Measurements from ENCODE around the gene PLXNA1. TPM values are rescaled to one million over a fixed set of nuclear protein-coding genes. Genes with fewer than 3 reads are reported as not detected.

Gene PLXNA1
- total RNA-seq, 1 donor from 2014 or later, result 24.0 TPM

GRCh38 chr3:126945171-126945721, 37.7 kb upstream of the PLXNA1 start:
- H3K4me1 Mint-ChIP-seq, result peaks cover 10% of the 10 kb centered on the region
- intact Hi-C loops (cut with micrococcal nuclease), result loop anchor here (5.0 kb wide), 1 partner anchor 833 kb away; no protein-coding TSS in a partner anchor
- H3K36me3 Mint-ChIP-seq (ENCODE audit: low read depth), result no peaks in the 10 kb centered on the region
- no peak for DNase-seq
- H3K4me3 Mint-ChIP-seq, result no peak overlapping the region
- peaks cover 2% of the 10 kb centered on the region for H3K27me3 Mint-ChIP-seq
- H3K9me3 Mint-ChIP-seq, result no peaks in the 10 kb centered on the region
- H3K27ac Mint-ChIP-seq, result no peak overlapping the region

- Mint-ChIP-seq H3K4me1 (peaks cover 10% of the 10 kb centered on the region), H3K4me3 (no peak overlapping the region), H3K36me3 (ENCODE audit: low read depth) (no peaks in the 10 kb centered on the region), H3K9me3 (no peaks in the 10 kb centered on the region), H3K27ac (no peak overlapping the region), H3K27me3 (peaks cover 2% of the 10 kb centered on the region)
- DNase-seq, result no peak
- intact Hi-C loops (cut with micrococcal nuclease), result loop anchor here (5.0 kb wide), 1 partner anchor 834 kb away; no protein-coding TSS in a partner anchor
These were observed 37.0 kb upstream of the PLXNA1 start for GRCh38 chr3:126945891-126946290.

GRCh38 chr3:126946405-126946804, 36.5 kb upstream of the PLXNA1 start:
- Mint-ChIP-seq H3K4me3 (no peak overlapping the region), H3K36me3 (ENCODE audit: low read depth) (no peaks in the 10 kb centered on the region), H3K9me3 (no peaks in the 10 kb centered on the region), H3K27me3 (peaks cover 2% of the 10 kb centered on the region), H3K4me1 (peaks cover 10% of the 10 kb centered on the region), H3K27ac (no peak overlapping the region)
- no peak for DNase-seq
- intact Hi-C loops (cut with micrococcal nuclease), result loop anchor here (5.0 kb wide), 1 partner anchor 834 kb away; no protein-coding TSS in a partner anchor

DNA sequence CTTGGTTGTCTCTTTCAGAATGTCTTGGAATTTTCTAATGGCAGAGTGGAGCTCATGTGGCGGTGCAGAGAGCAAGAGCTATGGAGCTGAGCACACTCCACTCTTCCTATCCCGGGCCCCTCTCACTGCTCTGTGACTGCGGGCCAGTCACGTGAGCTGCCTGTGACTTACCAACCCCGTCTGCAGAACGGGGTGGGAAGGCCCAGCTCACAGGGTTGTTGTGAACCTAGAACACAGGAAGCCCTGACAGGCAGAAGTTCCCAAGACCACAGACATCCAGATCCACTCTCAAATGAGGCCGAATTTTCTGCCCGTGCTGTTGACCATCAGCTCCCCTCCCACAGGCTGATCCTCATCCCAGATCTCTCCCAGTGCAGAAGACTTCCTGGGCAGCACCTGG, 35.5 kb upstream of the PLXNA1 start:
- Mint-ChIP-seq H3K4me3 (no peak overlapping the region), H3K27ac (peak overlapping the region; percentile 18), H3K27me3 (peaks cover 1% of the 10 kb centered on the region), H3K4me1 (peaks cover 10% of the 10 kb centered on the region), H3K36me3 (ENCODE audit: low read depth) (no peaks in the 10 kb centered on the region), H3K9me3 (no peaks in the 10 kb centered on the region)
- DNase-seq, result no peak
- intact Hi-C loops (cut with micrococcal nuclease), result loop anchor here (5.0 kb wide), 1 partner anchor 835 kb away; no protein-coding TSS in a partner anchor

- Mint-ChIP-seq H3K27ac (no peak overlapping the region), H3K36me3 (ENCODE audit: low read depth) (no peaks in the 10 kb centered on the region), H3K4me1 (peaks cover 8% of the 10 kb centered on the region), H3K9me3 (no peaks in the 10 kb centered on the region), H3K4me3 (no peak overlapping the region), H3K27me3 (no peaks in the 10 kb centered on the region)
- intact Hi-C loops (cut with micrococcal nuclease), result loop anchor here (5.0 kb wide), 1 partner anchor 837 kb away; no protein-coding TSS in a partner anchor
- no peak for DNase-seq
These were observed 33.9 kb upstream of the PLXNA1 start for GRCh38 chr3:126948980-126949535.

- no peaks in the 10 kb centered on the region for H3K27me3 Mint-ChIP-seq
- intact Hi-C loops (cut with micrococcal nuclease), result no loop called here
- DNase-seq, result no peak
- no peak overlapping the region for H3K27ac Mint-ChIP-seq
- peaks cover 7% of the 10 kb centered on the region for H3K4me1 Mint-ChIP-seq
- no peaks in the 10 kb centered on the region for H3K36me3 Mint-ChIP-seq (ENCODE audit: low read depth)
- no peaks in the 10 kb centered on the region for H3K9me3 Mint-ChIP-seq
- H3K4me3 Mint-ChIP-seq, result no peak overlapping the region
These were observed 31.4 kb upstream of the PLXNA1 start for GRCh38 chr3:126951561-126951960.

DNA sequence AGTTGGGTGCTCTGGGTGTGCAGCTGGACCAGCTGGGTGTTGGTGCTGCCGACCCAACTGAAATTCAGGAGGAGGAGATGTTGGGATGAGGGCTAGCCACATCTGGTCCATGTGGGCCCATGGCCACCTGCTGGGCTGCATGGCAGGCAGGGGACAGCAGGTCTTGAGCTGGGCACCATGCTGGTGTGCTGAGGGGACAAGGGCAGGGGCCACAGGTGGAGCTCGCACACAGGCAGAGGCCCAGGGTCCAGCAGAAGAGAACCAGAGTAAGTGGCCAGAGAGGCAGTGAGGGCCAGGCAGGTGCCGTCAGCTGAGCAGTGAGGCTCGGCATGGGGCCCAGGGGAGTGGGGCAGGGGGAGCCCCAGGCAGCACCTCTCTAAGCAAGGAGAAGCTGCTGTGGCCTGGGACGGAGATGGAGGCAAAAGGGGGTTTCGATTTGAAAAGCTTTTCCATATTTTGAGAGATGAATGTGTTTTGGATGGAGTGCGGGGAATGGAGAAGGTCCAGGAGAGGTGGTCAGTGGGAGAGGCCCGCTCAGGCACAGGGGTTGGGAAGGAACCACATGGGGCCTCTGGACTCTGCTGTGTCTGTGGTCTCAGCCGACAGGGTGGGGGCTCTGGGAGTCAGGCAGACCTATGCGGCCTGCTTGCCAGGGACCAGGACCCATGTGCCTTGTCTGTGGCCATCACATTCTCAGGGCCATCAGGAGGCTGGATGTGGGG, 30.5 kb upstream of the PLXNA1 start:
- peaks cover 4% of the 10 kb centered on the region for H3K4me1 Mint-ChIP-seq
- no peak overlapping the region for H3K27ac Mint-ChIP-seq
- no peaks in the 10 kb centered on the region for H3K36me3 Mint-ChIP-seq (ENCODE audit: low read depth)
- intact Hi-C loops (cut with micrococcal nuclease), result no loop called here
- no peak overlapping the region for H3K4me3 Mint-ChIP-seq
- no peak for DNase-seq
- no peaks in the 10 kb centered on the region for H3K27me3 Mint-ChIP-seq
- no peaks in the 10 kb centered on the region for H3K9me3 Mint-ChIP-seq

DNA sequence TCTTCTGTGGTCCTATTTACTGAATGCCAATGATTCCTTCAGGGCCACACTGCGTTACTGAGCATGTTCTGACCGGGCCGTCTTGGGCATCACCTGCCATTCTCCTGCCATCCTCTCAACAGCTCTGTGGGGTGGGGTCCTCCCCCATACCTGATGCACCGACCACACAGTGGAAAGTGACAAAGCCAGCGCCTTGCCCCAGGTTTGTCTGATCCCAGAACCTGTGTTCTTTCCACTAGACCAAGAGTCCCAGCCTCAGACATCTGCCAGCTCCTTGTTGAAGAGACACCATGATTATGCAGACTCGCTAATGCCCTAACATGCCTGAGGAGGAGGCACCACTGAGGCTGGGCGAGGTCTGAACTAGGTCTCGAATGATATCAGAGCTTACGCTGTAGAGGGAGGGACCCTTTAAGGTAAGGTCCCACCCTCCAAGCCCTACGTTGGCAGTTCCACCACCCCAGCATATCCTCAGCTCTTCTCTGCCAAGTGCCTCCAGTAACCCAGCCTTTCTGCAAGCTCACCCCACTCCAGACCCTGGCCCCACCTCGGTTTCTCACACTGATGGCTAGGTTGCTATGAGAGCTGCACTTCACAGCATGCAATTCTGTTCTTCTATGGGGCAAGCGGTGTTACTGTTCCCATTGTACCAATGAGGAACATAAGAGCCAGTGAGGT, 29.8 kb upstream of the PLXNA1 start:
- no peak for DNase-seq
- Mint-ChIP-seq H3K4me1 (peaks cover 2% of the 10 kb centered on the region), H3K36me3 (ENCODE audit: low read depth) (no peaks in the 10 kb centered on the region), H3K4me3 (no peak overlapping the region), H3K9me3 (no peaks in the 10 kb centered on the region), H3K27ac (no peak overlapping the region), H3K27me3 (no peaks in the 10 kb centered on the region)
- intact Hi-C loops (cut with micrococcal nuclease), result no loop called here

- no peak for DNase-seq
- Mint-ChIP-seq H3K4me1 (peaks cover 2% of the 10 kb centered on the region), H3K27ac (no peak overlapping the region), H3K4me3 (no peak overlapping the region), H3K9me3 (no peaks in the 10 kb centered on the region), H3K27me3 (no peaks in the 10 kb centered on the region), H3K36me3 (ENCODE audit: low read depth) (no peaks in the 10 kb centered on the region)
- intact Hi-C loops (cut with micrococcal nuclease), result no loop called here
These were observed 28.6 kb upstream of the PLXNA1 start for GRCh38 chr3:126954141-126954842.

DNA sequence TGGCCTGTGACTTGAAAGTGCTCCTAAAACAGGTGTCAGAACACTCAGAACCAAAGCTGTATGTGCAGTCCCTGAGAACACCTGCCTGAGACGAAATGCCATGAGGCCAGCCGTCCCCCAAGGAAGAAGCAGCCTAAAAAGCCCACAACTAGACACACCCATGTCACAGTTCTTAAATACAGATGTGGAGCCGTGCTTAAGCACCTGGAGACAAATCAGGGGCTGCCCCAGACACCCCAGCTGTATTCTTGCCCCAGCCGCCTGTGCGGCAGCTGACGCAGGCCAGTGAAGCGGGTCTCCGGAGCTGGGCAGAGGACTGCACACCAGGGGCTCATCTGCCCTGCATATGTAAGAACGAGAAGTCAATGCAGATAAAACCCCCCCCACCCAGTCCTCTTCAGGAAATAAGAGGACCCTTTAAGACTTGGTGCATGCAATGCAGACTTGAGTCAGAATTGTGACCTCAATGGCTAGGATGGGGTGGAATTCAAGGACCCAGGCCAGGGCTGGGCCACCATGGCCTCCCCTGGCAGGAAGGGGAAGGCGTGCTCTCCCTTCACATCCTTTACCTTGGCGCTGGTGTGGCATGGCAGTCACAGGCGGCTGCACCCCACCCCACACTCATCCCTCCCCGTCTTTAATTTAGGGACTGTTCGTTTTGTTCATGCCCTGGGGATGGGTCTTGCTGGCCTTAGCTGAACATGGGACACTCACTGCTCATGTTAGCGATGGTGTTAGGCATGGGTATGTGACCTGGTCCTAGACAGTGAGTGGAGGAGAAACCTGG, 27.7 kb upstream of the PLXNA1 start:
- intact Hi-C loops (cut with micrococcal nuclease), result no loop called here
- Mint-ChIP-seq H3K4me1 (peaks cover 2% of the 10 kb centered on the region), H3K36me3 (ENCODE audit: low read depth) (no peaks in the 10 kb centered on the region), H3K27ac (peak overlapping the region; percentile 37), H3K27me3 (no peaks in the 10 kb centered on the region), H3K4me3 (no peak overlapping the region), H3K9me3 (no peaks in the 10 kb centered on the region)
- DNase-seq, result no peak

DNA sequence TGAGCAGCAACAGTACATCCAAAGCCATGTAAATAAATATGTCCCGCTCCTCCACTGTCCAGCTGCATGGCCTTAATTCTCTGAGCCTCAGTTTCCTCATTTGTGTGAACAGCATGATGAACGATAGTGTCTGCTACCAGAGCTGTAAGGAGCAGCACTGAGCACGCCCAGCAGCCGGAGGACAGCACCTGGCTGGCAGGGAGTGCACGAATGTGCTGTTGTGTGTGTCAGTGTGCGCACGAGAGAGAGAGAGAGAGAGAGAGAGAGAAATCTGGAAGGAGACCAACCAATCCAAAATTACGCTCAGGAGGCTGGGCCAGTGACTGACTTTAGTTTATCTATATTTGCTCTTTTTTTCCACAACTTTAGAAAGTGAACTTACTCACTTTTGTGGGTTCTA, 26.6 kb upstream of the PLXNA1 start:
- H3K27me3 Mint-ChIP-seq, result no peaks in the 10 kb centered on the region
- no peak overlapping the region for H3K4me3 Mint-ChIP-seq
- peaks cover 2% of the 10 kb centered on the region for H3K4me1 Mint-ChIP-seq
- intact Hi-C loops (cut with micrococcal nuclease), result no loop called here
- no peaks in the 10 kb centered on the region for H3K9me3 Mint-ChIP-seq
- DNase-seq, result no peak
- H3K36me3 Mint-ChIP-seq (ENCODE audit: low read depth), result no peaks in the 10 kb centered on the region
- no peak overlapping the region for H3K27ac Mint-ChIP-seq

DNA sequence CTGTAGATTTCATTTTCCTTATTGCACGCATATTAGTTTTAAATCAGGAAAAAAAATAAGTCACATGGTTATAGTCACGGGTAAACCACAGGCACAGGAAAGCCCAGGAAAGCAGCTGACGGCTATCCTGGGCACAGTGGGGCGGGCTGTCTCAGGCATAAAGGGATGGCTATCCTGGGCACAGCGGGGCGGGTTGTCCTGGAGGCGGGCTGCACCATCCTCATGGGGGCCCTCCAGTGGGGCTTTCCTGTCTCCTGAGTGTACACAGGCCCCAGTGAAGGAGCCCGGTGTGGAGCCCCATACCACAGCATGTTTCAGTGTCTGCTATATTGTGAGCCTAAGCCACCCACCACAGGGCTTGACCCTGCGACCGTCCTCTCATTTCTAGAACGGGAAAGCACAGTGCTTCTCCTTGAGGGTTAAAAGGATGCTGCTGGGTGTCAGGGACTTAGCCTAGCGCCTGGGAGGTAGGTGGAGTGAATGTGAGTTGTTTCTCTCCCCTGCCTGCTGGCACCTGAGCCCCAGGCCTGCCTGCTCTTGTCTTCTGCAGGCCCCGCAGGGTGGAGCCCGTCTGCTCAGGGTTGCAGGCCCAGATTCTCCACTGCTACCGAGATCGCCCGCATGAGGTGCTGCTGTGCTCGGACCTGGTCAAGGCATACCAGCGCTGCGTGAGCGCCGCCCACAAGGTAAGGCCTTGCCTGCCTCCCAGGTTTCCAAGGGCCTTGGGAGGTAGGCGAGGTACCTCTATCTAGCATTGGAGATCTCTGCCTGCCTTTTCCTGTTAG, 25.9 kb upstream of the PLXNA1 start:
- Mint-ChIP-seq H3K4me1 (peaks cover 2% of the 10 kb centered on the region), H3K36me3 (ENCODE audit: low read depth) (no peaks in the 10 kb centered on the region), H3K9me3 (no peaks in the 10 kb centered on the region), H3K27me3 (no peaks in the 10 kb centered on the region), H3K4me3 (no peak overlapping the region), H3K27ac (no peak overlapping the region)
- DNase-seq, result no peak
- intact Hi-C loops (cut with micrococcal nuclease), result no loop called here

Measured in activated CD4-positive, alpha-beta T cell treated with anti-CD3 and anti-CD28 coated beads, Interleukin-2, amount 10 ng/mL, durations not matched to agents 24 days and 14 days (primary cell).